HUES48 (cell line): ENCODE measurements around the gene KCNH4.
A peak's percentile ranks its signal among the peaks of the same experiment; 100 is the strongest.

Experiments used
- H3K27ac ChIP-seq: one replicate; pipeline ENCODE4 v1.7.0; 2013; ENCODE audit warnings: low read depth, low read length, inconsistent platforms
- H3K27me3 ChIP-seq: 2 replicates; pipeline ENCODE4 v1.6.1; 2013; ENCODE audit warnings: mild to moderate bottlenecking, low read length; ENCODE audit not compliant: control insufficient read depth, insufficient read depth
- H3K36me3 ChIP-seq: 2 replicates; pipeline ENCODE4 v1.6.1; 2013; ENCODE audit warnings: low read length; ENCODE audit not compliant: control insufficient read depth, insufficient read depth
- H3K4me1 ChIP-seq: 2 replicates; pipeline ENCODE4 v1.6.1; 2013; ENCODE audit warnings: mild to moderate bottlenecking, low read length; ENCODE audit not compliant: control insufficient read depth, insufficient read depth
- H3K4me3 ChIP-seq: 2 replicates; pipeline ENCODE4 v1.5.1; 2013; ENCODE audit warnings: mild to moderate bottlenecking, low read depth, low read length
- H3K9ac ChIP-seq: 2 replicates; pipeline ENCODE4 v1.6.1; 2013; ENCODE audit warnings: mild to moderate bottlenecking, low read depth, low read length, moderate library complexity
- H3K9me3 ChIP-seq: 2 replicates; pipeline ENCODE4 v1.6.1; 2013; ENCODE audit warnings: low read length; ENCODE audit not compliant: control insufficient read depth, insufficient read depth

The KCNH4 gene

GRCh38 chr17:42113293-42114069 lies 67.5 kb downstream of the KCNH4 start:
- Histone ChIP-seq H3K36me3 (peaks cover 50% of the 10 kb centered on the region), H3K27me3 (no peaks in the 10 kb centered on the region), H3K27ac (no peak overlapping the region), H3K4me1 (peaks cover 2% of the 10 kb centered on the region; the same call in 1 of the 2 replicates), H3K4me3 (no peak overlapping the region), H3K9me3 (no peaks in the 10 kb centered on the region), H3K9ac (no peak overlapping the region)

- Histone ChIP-seq H3K9me3 (no peaks in the 10 kb centered on the region), H3K27me3 (no peaks in the 10 kb centered on the region), H3K27ac (no peak within 1 kb of the TSS), H3K4me1 (peaks cover 9% of the 10 kb centered on the region), H3K4me3 (no peak within 1 kb of the TSS), H3K36me3 (peaks cover 43% of the 10 kb centered on the region), H3K9ac (no peak within 1 kb of the TSS)
These were observed 68.3 kb downstream of the KCNH4 start, which contains the start of gene DHX58 for GRCh38 chr17:42112552-42113176. DHX58 (minus strand) TSS chr17:42112714; CDS start chr17:42111892, 822 bp downstream.

- no peak overlapping the region for H3K27ac ChIP-seq
- peaks cover 9% of the 10 kb centered on the region for H3K4me1 ChIP-seq
- peaks cover 36% of the 10 kb centered on the region for H3K36me3 ChIP-seq
- H3K27me3 ChIP-seq: no peaks in the 10 kb centered on the region
- H3K9me3 ChIP-seq: no peaks in the 10 kb centered on the region
- H3K9ac ChIP-seq: no peak overlapping the region
- H3K4me3 ChIP-seq: no peak overlapping the region
These were observed 68.9 kb downstream of the KCNH4 start for GRCh38 chr17:42111871-42112551.

GRCh38 chr17:42111265-42111636 lies 69.7 kb downstream of the KCNH4 start:
- H3K36me3 ChIP-seq: peaks cover 30% of the 10 kb centered on the region
- H3K4me1 ChIP-seq: peaks cover 9% of the 10 kb centered on the region
- no peak overlapping the region for H3K9ac ChIP-seq
- H3K27me3 ChIP-seq: no peaks in the 10 kb centered on the region
- no peaks in the 10 kb centered on the region for H3K9me3 ChIP-seq
- no peak overlapping the region for H3K27ac ChIP-seq
- H3K4me3 ChIP-seq: no peak overlapping the region

GRCh38 chr17:42110301-42111264 lies 70.4 kb downstream of the KCNH4 start:
- no peak overlapping the region for H3K9ac ChIP-seq
- no peak overlapping the region for H3K4me3 ChIP-seq
- H3K4me1 ChIP-seq: peaks cover 9% of the 10 kb centered on the region
- no peaks in the 10 kb centered on the region for H3K27me3 ChIP-seq
- no peak overlapping the region for H3K27ac ChIP-seq
- no peaks in the 10 kb centered on the region for H3K9me3 ChIP-seq
- peaks cover 23% of the 10 kb centered on the region for H3K36me3 ChIP-seq

GRCh38 chr17:42109086-42109485 lies 71.9 kb downstream of the KCNH4 start:
- Histone ChIP-seq H3K4me3 (no peak overlapping the region), H3K36me3 (peaks cover 11% of the 10 kb centered on the region), H3K4me1 (peaks cover 9% of the 10 kb centered on the region), H3K9ac (no peak overlapping the region), H3K27ac (no peak overlapping the region), H3K27me3 (no peaks in the 10 kb centered on the region), H3K9me3 (no peaks in the 10 kb centered on the region)

GRCh38 chr17:42107597-42108576 lies 73.1 kb downstream of the KCNH4 start:
- Histone ChIP-seq H3K27me3 (no peaks in the 10 kb centered on the region), H3K9ac (0 out of 2 replicates have a peak overlapping the region, but pooled peaks have one; percentile 20), H3K9me3 (no peaks in the 10 kb centered on the region), H3K27ac (peak overlapping the region; percentile 29), H3K4me1 (peaks cover 9% of the 10 kb centered on the region), H3K36me3 (no peaks in the 10 kb centered on the region), H3K4me3 (peak overlapping the region; percentile 67)

- Histone ChIP-seq H3K4me1 (peaks cover 9% of the 10 kb centered on the region), H3K9me3 (no peaks in the 10 kb centered on the region), H3K36me3 (no peaks in the 10 kb centered on the region), H3K27ac (no peak overlapping the region), H3K9ac (no peak overlapping the region), H3K4me3 (peak overlapping the region; percentile 67), H3K27me3 (no peaks in the 10 kb centered on the region)
These were observed 73.8 kb downstream of the KCNH4 start for GRCh38 chr17:42107124-42107523.
